H9 (cell line): ENCODE measurements around the gene CLDND1. TPM values are rescaled to one million over a fixed set of nuclear protein-coding genes. Genes with fewer than 3 reads are reported as not detected.

Source experiments
- DNase-seq: peaks from one replicate; pipeline ENCODE4 v3.0.0-alpha.2; 2017
- H2AFZ ChIP-seq: one replicate; pipeline ENCODE4 v1.6.1; 2013; ENCODE audit warnings: mild to moderate bottlenecking, low read length, control low read depth, moderate library complexity
- H2AK5ac ChIP-seq: 2 replicates; pipeline ENCODE4 v1.6.1; 2013; ENCODE audit warnings: low read length, control low read depth, mixed read lengths; ENCODE audit not compliant: insufficient read length
- H2BK120ac ChIP-seq: one replicate; pipeline ENCODE4 v1.6.1; 2013; ENCODE audit warnings: low read depth, mild to moderate bottlenecking, low read length, control low read depth, inconsistent platforms; ENCODE audit not compliant: poor library complexity, severe bottlenecking
- H2BK12ac ChIP-seq: 2 replicates; pipeline ENCODE4 v1.6.1; 2013; ENCODE audit warnings: low read length, control low read depth, mixed read lengths, low read depth; ENCODE audit not compliant: insufficient read length
- H2BK15ac ChIP-seq: 2 replicates; pipeline ENCODE4 v1.6.1; 2013; ENCODE audit warnings: low read depth, low read length, control low read depth
- H2BK20ac ChIP-seq: one replicate; pipeline ENCODE4 v1.6.1; 2013; ENCODE audit warnings: low read depth, mild to moderate bottlenecking, low read length, control low read depth, inconsistent platforms; ENCODE audit not compliant: poor library complexity, severe bottlenecking
- H2BK5ac ChIP-seq: 2 replicates; pipeline ENCODE4 v1.6.1; 2013; ENCODE audit warnings: low read length, control low read depth, mixed read lengths; ENCODE audit not compliant: insufficient read length
- H3K14ac ChIP-seq: 2 replicates; pipeline ENCODE4 v1.6.1; 2013; ENCODE audit warnings: low read length, control low read depth; ENCODE audit not compliant: insufficient read depth
- H3K18ac ChIP-seq: 2 replicates; pipeline ENCODE4 v1.6.1; 2013; ENCODE audit warnings: low read depth, mild to moderate bottlenecking, mixed read lengths, low read length, control low read depth; ENCODE audit not compliant: insufficient read length
- H3K23ac ChIP-seq: 2 replicates; pipeline ENCODE4 v1.6.1; 2013; ENCODE audit warnings: low read length, control low read depth, mixed read lengths, low read depth; ENCODE audit not compliant: insufficient read length
- H3K23me2 ChIP-seq: 2 replicates; pipeline ENCODE4 v1.6.1; 2013; ENCODE audit warnings: low read depth, mild to moderate bottlenecking, mixed read lengths, low read length, control low read depth; ENCODE audit not compliant: insufficient read length, poor library complexity, severe bottlenecking
- H3K27ac ChIP-seq: 2 replicates; pipeline ENCODE4 v1.5.1; 2013; ENCODE audit warnings: low read length, control low read depth, mixed read lengths, low read depth; ENCODE audit not compliant: insufficient read length
- H3K27me3 ChIP-seq: 2 replicates; pipeline ENCODE4 v1.6.1; 2013; ENCODE audit warnings: low read length, control low read depth, inconsistent platforms; ENCODE audit not compliant: insufficient read depth
- H3K4ac ChIP-seq: 2 replicates; pipeline ENCODE4 v1.6.1; 2013; ENCODE audit warnings: low read depth, mild to moderate bottlenecking, control low read depth, inconsistent platforms, low read length, moderate library complexity
- H3K4me1 ChIP-seq: 2 replicates; pipeline ENCODE4 v1.6.1; 2013; ENCODE audit warnings: low read length, control low read depth, inconsistent platforms; ENCODE audit not compliant: insufficient read depth
- H3K4me2 ChIP-seq: 2 replicates; pipeline ENCODE4 v1.6.1; 2013; ENCODE audit warnings: low read length, control low read depth, mixed read lengths; ENCODE audit not compliant: insufficient read length, insufficient read depth
- H3K56ac ChIP-seq: 2 replicates; pipeline ENCODE4 v1.6.1; 2013; ENCODE audit warnings: low read depth, mild to moderate bottlenecking, mixed read lengths, low read length, control low read depth; ENCODE audit not compliant: insufficient read length
- H3K79me1 ChIP-seq: 2 replicates; pipeline ENCODE4 v1.6.1; 2013; ENCODE audit warnings: low read depth, mild to moderate bottlenecking, moderate library complexity, low read length, control low read depth, inconsistent platforms; ENCODE audit not compliant: insufficient read depth, poor library complexity, severe bottlenecking
- H3K79me2 ChIP-seq: 2 replicates; pipeline ENCODE4 v1.6.1; 2013; ENCODE audit warnings: low read length, control low read depth, inconsistent platforms; ENCODE audit not compliant: insufficient read depth
- H3K9ac ChIP-seq: 2 replicates; pipeline ENCODE4 v1.6.1; 2013; ENCODE audit warnings: low read length, control low read depth, mixed read lengths; ENCODE audit not compliant: insufficient read length; ENCODE audit errors: extremely low read depth
- H3K9me3 ChIP-seq: one replicate; pipeline ENCODE4 v1.6.1; 2013; ENCODE audit warnings: low read depth, low read length, inconsistent platforms; ENCODE audit not compliant: control insufficient read depth
- H3T11ph ChIP-seq: one replicate; pipeline ENCODE4 v1.6.1; 2013; ENCODE audit warnings: mild to moderate bottlenecking, low read length, control low read depth, inconsistent platforms
- H4K20me1 ChIP-seq: one replicate; pipeline ENCODE4 v1.6.1; 2013; ENCODE audit not compliant: control insufficient read depth, insufficient read length, insufficient read depth
- H4K5ac ChIP-seq: 2 replicates; pipeline ENCODE4 v1.6.1; 2013; ENCODE audit warnings: low read depth, mild to moderate bottlenecking, mixed read lengths, low read length, control low read depth; ENCODE audit not compliant: insufficient read length
- H4K8ac ChIP-seq: replicated peaks from 2 replicates; pipeline ENCODE4 v1.6.1; 2013; ENCODE audit warnings: low read length, control low read depth, mixed read lengths, low read depth; ENCODE audit not compliant: insufficient read length
- H4K91ac ChIP-seq: 2 replicates; pipeline ENCODE4 v1.6.1; 2013; ENCODE audit warnings: low read depth, mild to moderate bottlenecking, moderate library complexity, mixed read lengths, low read length, control low read depth; ENCODE audit not compliant: insufficient read length
- H3K27ac Mint-ChIP-seq, 3 experiments: 2 replicates in 2 of 3; 3 replicates in 1 of 3; pipeline ENCODE4 v1.8.0; 2020 to 2021; ENCODE audit warnings: mixed read lengths in 3 of 3, mild to moderate bottlenecking in 1 of 3, moderate library complexity in 1 of 3
- H3K27me3 Mint-ChIP-seq: 2 replicates; pipeline ENCODE4 v1.8.0; 2021; ENCODE audit warnings: low read depth, mild to moderate bottlenecking, moderate library complexity, mixed read lengths
- H3K36me3 Mint-ChIP-seq, 3 experiments: 2 replicates in 2 of 3; 3 replicates in 1 of 3; pipeline ENCODE4 v1.8.0; 2020 to 2021; ENCODE audit warnings: low read depth in 3 of 3, mixed read lengths in 3 of 3; ENCODE audit not compliant: insufficient read depth in 1 of 3
- H3K4me1 Mint-ChIP-seq, 2 experiments: 2 replicates each; pipeline ENCODE4 v1.8.0; 2020; ENCODE audit warnings: mixed read lengths in 2 of 2
- H3K4me3 Mint-ChIP-seq, 2 experiments: 2 replicates in 1 of 2; 3 replicates in 1 of 2; pipeline ENCODE4 v1.8.0; 2020 to 2021; ENCODE audit warnings: mild to moderate bottlenecking in 2 of 2, mixed read lengths in 2 of 2, moderate library complexity in 1 of 2
- H3K9me3 Mint-ChIP-seq, 2 experiments: 2 replicates in 1 of 2; 3 replicates in 1 of 2; pipeline ENCODE4 v1.8.0; 2020; ENCODE audit warnings: mild to moderate bottlenecking in 2 of 2, mixed read lengths in 2 of 2, moderate library complexity in 1 of 2
- WGBS: extraction: QIAGEN DNeasy Blood & Tissue Kit; methylation state at CpG from one replicate; pipeline ENCODE4 v1.1.7; 2013; ENCODE audit warnings: missing lambda C conversion rate, low lambda C conversion rate, mixed read lengths; ENCODE audit not compliant: insufficient read length; ENCODE audit errors: extremely low coverage; 5-methylcytosine and 5-hydroxymethylcytosine counted together
- total RNA-seq: library from RNA; stranded (reverse); gene quantifications from 2 replicates; pipeline ENCODE4 v1.2.1, GENCODE V29; 2021
- TF ChIP-seq, protein P1 (sequence below): fragments of 200-600 bp; sonication (generic); conservative IDR thresholded peaks from 3 replicates; pipeline ENCODE4 v1.8.0; 2021; ENCODE audit warnings: antibody characterized with exemption, mild to moderate bottlenecking

CLDND1 gene
- total RNA-seq, 1 experiment from 2014 or later: 83.0 TPM

GRCh38 chr3:98497381-98497780, 25.3 kb downstream of the CLDND1 start, which contains the start of gene OR5K2:
Gene OR5K2 (plus strand): TSS chr3:98497681. CDS start chr3:98497681, 0 bp downstream.
- Histone ChIP-seq H2BK15ac (no peak within 1 kb of the TSS), H3K4ac (no peak within 1 kb of the TSS), H3K9ac (no peak within 1 kb of the TSS), H3T11ph (no peak within 1 kb of the TSS), H2BK5ac (no peak within 1 kb of the TSS), H4K91ac (no peak within 1 kb of the TSS), H4K8ac (no peak within 1 kb of the TSS), H2AK5ac (no peak within 1 kb of the TSS), H3K14ac (no peak within 1 kb of the TSS), H2BK120ac (no peak within 1 kb of the TSS), H3K79me1 (no peaks in the 10 kb centered on the region), H3K4me2 (no peak within 1 kb of the TSS), H2BK12ac (no peak within 1 kb of the TSS), H2AFZ (no peak within 1 kb of the TSS), H2BK20ac (no peak within 1 kb of the TSS), H4K20me1 (no peaks in the 10 kb centered on the region), H3K4me1 (no peaks in the 10 kb centered on the region), H3K23me2 (no peaks in the 10 kb centered on the region), H3K27ac (no peak within 1 kb of the TSS), H3K23ac (no peak within 1 kb of the TSS), H3K18ac (no peak within 1 kb of the TSS), H3K27me3 (no peaks in the 10 kb centered on the region), H4K5ac (no peak within 1 kb of the TSS), H3K56ac (no peak within 1 kb of the TSS), H3K79me2 (no peaks in the 10 kb centered on the region), H3K9me3 (no peaks in the 10 kb centered on the region)
- no CpG with 5 or more reads among the region's 2 CpGs for WGBS
- no peak for DNase-seq
- H3K36me3 Mint-ChIP-seq: no peaks in the 10 kb centered on the region
- no peak within 1 kb of the TSS for H3K27ac Mint-ChIP-seq
- H3K4me1 Mint-ChIP-seq: no peaks in the 10 kb centered on the region
- H3K4me3 Mint-ChIP-seq: no peak within 1 kb of the TSS
- TF ChIP-seq, protein P1, sequence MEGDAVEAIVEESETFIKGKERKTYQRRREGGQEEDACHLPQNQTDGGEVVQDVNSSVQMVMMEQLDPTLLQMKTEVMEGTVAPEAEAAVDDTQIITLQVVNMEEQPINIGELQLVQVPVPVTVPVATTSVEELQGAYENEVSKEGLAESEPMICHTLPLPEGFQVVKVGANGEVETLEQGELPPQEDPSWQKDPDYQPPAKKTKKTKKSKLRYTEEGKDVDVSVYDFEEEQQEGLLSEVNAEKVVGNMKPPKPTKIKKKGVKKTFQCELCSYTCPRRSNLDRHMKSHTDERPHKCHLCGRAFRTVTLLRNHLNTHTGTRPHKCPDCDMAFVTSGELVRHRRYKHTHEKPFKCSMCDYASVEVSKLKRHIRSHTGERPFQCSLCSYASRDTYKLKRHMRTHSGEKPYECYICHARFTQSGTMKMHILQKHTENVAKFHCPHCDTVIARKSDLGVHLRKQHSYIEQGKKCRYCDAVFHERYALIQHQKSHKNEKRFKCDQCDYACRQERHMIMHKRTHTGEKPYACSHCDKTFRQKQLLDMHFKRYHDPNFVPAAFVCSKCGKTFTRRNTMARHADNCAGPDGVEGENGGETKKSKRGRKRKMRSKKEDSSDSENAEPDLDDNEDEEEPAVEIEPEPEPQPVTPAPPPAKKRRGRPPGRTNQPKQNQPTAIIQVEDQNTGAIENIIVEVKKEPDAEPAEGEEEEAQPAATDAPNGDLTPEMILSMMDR: no peak
- H3K27me3 Mint-ChIP-seq: no peaks in the 10 kb centered on the region
- no peaks in the 10 kb centered on the region for H3K9me3 Mint-ChIP-seq
